ENCODE measurements around the gene SLC6A3. TPM values are rescaled to one million over a fixed set of nuclear protein-coding genes. Genes with fewer than 3 reads are reported as not detected.
"Not testable (repeated sequence)": the region's sequence is repeated elsewhere in the genome, so short reads cannot be mapped to it uniquely, and the experiment has no call there.

The SLC6A3 gene
- total RNA-seq, 4 donors from 2014 or later, result not detected

GRCh38 chr5:1424716-1425115 is 20.5 kb downstream of the SLC6A3 start:
- Histone ChIP-seq H3K9me3 (peaks cover 0 to 3% (median 3%) of the 10 kb centered on the region in 3 donors), H3K36me3 (no peaks in the 10 kb centered on the region), H3K4me1 (no peaks in the 10 kb centered on the region), H3K4me3 (no peak overlapping the region), H3K27me3 (no peaks in the 10 kb centered on the region), H3K27ac (no peak overlapping the region)
- ATAC-seq (no peak), DNase-seq (no peak)
- in situ Hi-C loops (cut with MboI; ENCODE audit: low sequenced_read_pairs in 4 of 4), result no loop called here
- intact Hi-C loops (cut with DNase I; ENCODE audit: low total_unique reads), result no loop called here
- TF ChIP-seq POLR2A (IDR thresholded peaks at IDR 0.05) (no peak), CTCF (IDR thresholded peaks at IDR 0.05 in 4 of 5, conservative IDR thresholded peaks at IDR 0.05 in 1 of 5) (no peak)

GRCh38 chr5:1423901-1424603 is 21.2 kb downstream of the SLC6A3 start:
- DNase-seq (no peak), ATAC-seq (no peak)
- no peak overlapping the region for H3K4me3 ChIP-seq
- no peaks in the 10 kb centered on the region for H3K27me3 ChIP-seq
- no peak for TF ChIP-seq POLR2A (IDR thresholded peaks at IDR 0.05)
- TF ChIP-seq CTCF (IDR thresholded peaks at IDR 0.05 in 4 of 5, conservative IDR thresholded peaks at IDR 0.05 in 1 of 5), result no peak
- intact Hi-C loops (cut with DNase I; ENCODE audit: low total_unique reads) (no loop called here), in situ Hi-C loops (cut with MboI; ENCODE audit: low sequenced_read_pairs in 4 of 4) (no loop called here)
- H3K9me3 ChIP-seq, result peaks cover 0 to 3% (median 3%) of the 10 kb centered on the region in 3 donors
- H3K36me3 ChIP-seq, result no peaks in the 10 kb centered on the region
- no peak overlapping the region for H3K27ac ChIP-seq
- no peaks in the 10 kb centered on the region for H3K4me1 ChIP-seq

- in situ Hi-C loops (cut with MboI; ENCODE audit: low sequenced_read_pairs in 4 of 4); H3K27ac ChIP-seq; H3K4me1 ChIP-seq; H3K36me3 ChIP-seq; H3K9me3 ChIP-seq; intact Hi-C loops (cut with DNase I; ENCODE audit: low total_unique reads); ATAC-seq; H3K4me3 ChIP-seq; DNase-seq; H3K27me3 ChIP-seq: not testable (repeated sequence)
Measured at GRCh38 chr5:1422522-1422921, 22.7 kb downstream of the SLC6A3 start.

- intact Hi-C loops (cut with DNase I; ENCODE audit: low total_unique reads), result no loop called here
- Histone ChIP-seq H3K4me3 (no peak overlapping the region), H3K36me3 (no peaks in the 10 kb centered on the region), H3K9me3 (no peaks in the 10 kb centered on the region), H3K4me1 (no peaks in the 10 kb centered on the region), H3K27me3 (no peaks in the 10 kb centered on the region), H3K27ac (no peak overlapping the region)
- DNase-seq, result no peak
- in situ Hi-C loops (cut with MboI; ENCODE audit: low sequenced_read_pairs in 4 of 4), result no loop called here
- TF ChIP-seq POLR2A (IDR thresholded peaks at IDR 0.05), result no peak
- TF ChIP-seq CTCF (IDR thresholded peaks at IDR 0.05 in 4 of 5, conservative IDR thresholded peaks at IDR 0.05 in 1 of 5), result no peak
- ATAC-seq, result no peak
Measured at GRCh38 chr5:1421521-1422341, 23.5 kb downstream of the SLC6A3 start.
